H9 (cell line): ENCODE measurements around the gene PCBP1. TPM values are rescaled to one million over a fixed set of nuclear protein-coding genes. Genes with fewer than 3 reads are reported as not detected.

Experiments used
- DNase-seq: peaks from one replicate; pipeline ENCODE4 v3.0.0-alpha.2; 2017
- H2AFZ ChIP-seq: one replicate; pipeline ENCODE4 v1.6.1; 2013; ENCODE audit warnings: mild to moderate bottlenecking, low read length, control low read depth, moderate library complexity
- H2AK5ac ChIP-seq: 2 replicates; pipeline ENCODE4 v1.6.1; 2013; ENCODE audit warnings: low read length, control low read depth, mixed read lengths; ENCODE audit not compliant: insufficient read length
- H2BK120ac ChIP-seq: one replicate; pipeline ENCODE4 v1.6.1; 2013; ENCODE audit warnings: low read depth, mild to moderate bottlenecking, low read length, control low read depth, inconsistent platforms; ENCODE audit not compliant: poor library complexity, severe bottlenecking
- H2BK12ac ChIP-seq: 2 replicates; pipeline ENCODE4 v1.6.1; 2013; ENCODE audit warnings: low read length, control low read depth, mixed read lengths, low read depth; ENCODE audit not compliant: insufficient read length
- H2BK15ac ChIP-seq: 2 replicates; pipeline ENCODE4 v1.6.1; 2013; ENCODE audit warnings: low read depth, low read length, control low read depth
- H2BK20ac ChIP-seq: one replicate; pipeline ENCODE4 v1.6.1; 2013; ENCODE audit warnings: low read depth, mild to moderate bottlenecking, low read length, control low read depth, inconsistent platforms; ENCODE audit not compliant: poor library complexity, severe bottlenecking
- H2BK5ac ChIP-seq: 2 replicates; pipeline ENCODE4 v1.6.1; 2013; ENCODE audit warnings: low read length, control low read depth, mixed read lengths; ENCODE audit not compliant: insufficient read length
- H3K14ac ChIP-seq: 2 replicates; pipeline ENCODE4 v1.6.1; 2013; ENCODE audit warnings: low read length, control low read depth; ENCODE audit not compliant: insufficient read depth
- H3K18ac ChIP-seq: 2 replicates; pipeline ENCODE4 v1.6.1; 2013; ENCODE audit warnings: low read depth, mild to moderate bottlenecking, mixed read lengths, low read length, control low read depth; ENCODE audit not compliant: insufficient read length
- H3K23ac ChIP-seq: 2 replicates; pipeline ENCODE4 v1.6.1; 2013; ENCODE audit warnings: low read length, control low read depth, mixed read lengths, low read depth; ENCODE audit not compliant: insufficient read length
- H3K23me2 ChIP-seq: 2 replicates; pipeline ENCODE4 v1.6.1; 2013; ENCODE audit warnings: low read depth, mild to moderate bottlenecking, mixed read lengths, low read length, control low read depth; ENCODE audit not compliant: insufficient read length, poor library complexity, severe bottlenecking
- H3K27ac ChIP-seq: 2 replicates; pipeline ENCODE4 v1.5.1; 2013; ENCODE audit warnings: low read length, control low read depth, mixed read lengths, low read depth; ENCODE audit not compliant: insufficient read length
- H3K27me3 ChIP-seq: 2 replicates; pipeline ENCODE4 v1.6.1; 2013; ENCODE audit warnings: low read length, control low read depth, inconsistent platforms; ENCODE audit not compliant: insufficient read depth
- H3K4ac ChIP-seq: 2 replicates; pipeline ENCODE4 v1.6.1; 2013; ENCODE audit warnings: low read depth, mild to moderate bottlenecking, control low read depth, inconsistent platforms, low read length, moderate library complexity
- H3K4me1 ChIP-seq: 2 replicates; pipeline ENCODE4 v1.6.1; 2013; ENCODE audit warnings: low read length, control low read depth, inconsistent platforms; ENCODE audit not compliant: insufficient read depth
- H3K4me2 ChIP-seq: 2 replicates; pipeline ENCODE4 v1.6.1; 2013; ENCODE audit warnings: low read length, control low read depth, mixed read lengths; ENCODE audit not compliant: insufficient read length, insufficient read depth
- H3K56ac ChIP-seq: 2 replicates; pipeline ENCODE4 v1.6.1; 2013; ENCODE audit warnings: low read depth, mild to moderate bottlenecking, mixed read lengths, low read length, control low read depth; ENCODE audit not compliant: insufficient read length
- H3K79me1 ChIP-seq: 2 replicates; pipeline ENCODE4 v1.6.1; 2013; ENCODE audit warnings: low read depth, mild to moderate bottlenecking, moderate library complexity, low read length, control low read depth, inconsistent platforms; ENCODE audit not compliant: insufficient read depth, poor library complexity, severe bottlenecking
- H3K79me2 ChIP-seq: 2 replicates; pipeline ENCODE4 v1.6.1; 2013; ENCODE audit warnings: low read length, control low read depth, inconsistent platforms; ENCODE audit not compliant: insufficient read depth
- H3K9ac ChIP-seq: 2 replicates; pipeline ENCODE4 v1.6.1; 2013; ENCODE audit warnings: low read length, control low read depth, mixed read lengths; ENCODE audit not compliant: insufficient read length; ENCODE audit errors: extremely low read depth
- H3K9me3 ChIP-seq: one replicate; pipeline ENCODE4 v1.6.1; 2013; ENCODE audit warnings: low read depth, low read length, inconsistent platforms; ENCODE audit not compliant: control insufficient read depth
- H3T11ph ChIP-seq: one replicate; pipeline ENCODE4 v1.6.1; 2013; ENCODE audit warnings: mild to moderate bottlenecking, low read length, control low read depth, inconsistent platforms
- H4K20me1 ChIP-seq: one replicate; pipeline ENCODE4 v1.6.1; 2013; ENCODE audit not compliant: control insufficient read depth, insufficient read length, insufficient read depth
- H4K5ac ChIP-seq: 2 replicates; pipeline ENCODE4 v1.6.1; 2013; ENCODE audit warnings: low read depth, mild to moderate bottlenecking, mixed read lengths, low read length, control low read depth; ENCODE audit not compliant: insufficient read length
- H4K8ac ChIP-seq: replicated peaks from 2 replicates; pipeline ENCODE4 v1.6.1; 2013; ENCODE audit warnings: low read length, control low read depth, mixed read lengths, low read depth; ENCODE audit not compliant: insufficient read length
- H4K91ac ChIP-seq: 2 replicates; pipeline ENCODE4 v1.6.1; 2013; ENCODE audit warnings: low read depth, mild to moderate bottlenecking, moderate library complexity, mixed read lengths, low read length, control low read depth; ENCODE audit not compliant: insufficient read length
- H3K27ac Mint-ChIP-seq, 3 experiments: 2 replicates in 2 of 3; 3 replicates in 1 of 3; pipeline ENCODE4 v1.8.0; 2020 to 2021; ENCODE audit warnings: mixed read lengths in 3 of 3, mild to moderate bottlenecking in 1 of 3, moderate library complexity in 1 of 3
- H3K27me3 Mint-ChIP-seq: 2 replicates; pipeline ENCODE4 v1.8.0; 2021; ENCODE audit warnings: low read depth, mild to moderate bottlenecking, moderate library complexity, mixed read lengths
- H3K36me3 Mint-ChIP-seq, 3 experiments: 2 replicates in 2 of 3; 3 replicates in 1 of 3; pipeline ENCODE4 v1.8.0; 2020 to 2021; ENCODE audit warnings: low read depth in 3 of 3, mixed read lengths in 3 of 3; ENCODE audit not compliant: insufficient read depth in 1 of 3
- H3K4me1 Mint-ChIP-seq, 2 experiments: 2 replicates each; pipeline ENCODE4 v1.8.0; 2020; ENCODE audit warnings: mixed read lengths in 2 of 2
- H3K4me3 Mint-ChIP-seq, 2 experiments: 2 replicates in 1 of 2; 3 replicates in 1 of 2; pipeline ENCODE4 v1.8.0; 2020 to 2021; ENCODE audit warnings: mild to moderate bottlenecking in 2 of 2, mixed read lengths in 2 of 2, moderate library complexity in 1 of 2
- H3K9me3 Mint-ChIP-seq, 2 experiments: 2 replicates in 1 of 2; 3 replicates in 1 of 2; pipeline ENCODE4 v1.8.0; 2020; ENCODE audit warnings: mild to moderate bottlenecking in 2 of 2, mixed read lengths in 2 of 2, moderate library complexity in 1 of 2
- WGBS: extraction: QIAGEN DNeasy Blood & Tissue Kit; methylation state at CpG from one replicate; pipeline ENCODE4 v1.1.7; 2013; ENCODE audit warnings: missing lambda C conversion rate, low lambda C conversion rate, mixed read lengths; ENCODE audit not compliant: insufficient read length; ENCODE audit errors: extremely low coverage; 5-methylcytosine and 5-hydroxymethylcytosine counted together
- total RNA-seq: library from RNA; stranded (reverse); gene quantifications from 2 replicates; pipeline ENCODE4 v1.2.1, GENCODE V29; 2021
- TF ChIP-seq, protein P1 (sequence below): fragments of 200-600 bp; sonication (generic); conservative IDR thresholded peaks from 3 replicates; pipeline ENCODE4 v1.8.0; 2021; ENCODE audit warnings: antibody characterized with exemption, mild to moderate bottlenecking

PCBP1 gene
- total RNA-seq, 1 experiment from 2014 or later, result 457 TPM

DNA sequence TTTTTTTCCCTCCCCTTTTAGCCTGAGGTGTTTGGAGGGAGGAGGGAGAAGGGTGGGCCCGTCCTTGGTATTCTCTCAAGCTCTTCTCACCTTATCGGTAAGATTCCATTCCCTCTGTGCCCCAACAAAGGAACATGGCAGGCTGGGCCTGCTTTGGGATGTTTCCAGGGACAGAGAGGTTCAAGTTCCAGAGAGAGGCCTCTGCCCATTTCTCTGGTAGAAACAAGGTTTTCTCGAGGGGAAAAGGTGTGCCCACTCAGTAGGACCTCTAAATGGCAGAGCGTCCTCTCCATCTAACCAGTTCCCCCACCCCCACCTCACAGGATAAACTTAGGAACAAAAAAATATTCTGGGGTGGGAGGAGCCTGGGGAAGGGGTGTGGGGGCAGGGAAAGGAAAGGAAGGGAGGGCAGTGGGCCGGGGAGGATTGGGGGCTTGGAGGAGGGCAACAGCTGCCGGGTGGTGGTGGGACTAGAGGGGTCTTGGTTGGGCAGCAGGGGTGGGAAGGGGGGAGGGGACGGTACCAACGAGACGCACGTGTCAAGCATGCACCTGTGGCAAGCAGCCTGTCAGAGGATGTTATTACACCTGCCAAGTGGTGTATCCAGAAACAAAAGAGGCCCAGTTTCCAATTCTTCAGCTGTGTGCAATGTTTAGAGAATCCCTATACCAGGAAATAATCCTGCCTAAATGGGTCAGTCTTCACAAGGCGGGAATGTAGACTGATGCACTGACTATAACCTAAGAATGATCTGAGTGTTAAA lies 2.1 kb downstream of the PCBP1 start:
- Histone ChIP-seq H3K56ac (no peak overlapping the region), H3T11ph (no peak overlapping the region), H3K18ac (no peak overlapping the region), H3K79me1 (no peaks in the 10 kb centered on the region), H3K27me3 (no peaks in the 10 kb centered on the region), H3K4me1 (peaks cover 3% of the 10 kb centered on the region), H3K9ac (peak overlapping the region; percentile 100), H2BK15ac (no peak overlapping the region), H2BK120ac (no peak overlapping the region), H2AFZ (no peak overlapping the region), H4K5ac (peak overlapping the region; percentile 5), H3K4ac (no peak overlapping the region), H3K23ac (no peak overlapping the region), H4K91ac (no peak overlapping the region), H2BK5ac (no peak overlapping the region), H3K14ac (no peak overlapping the region), H4K8ac (no peak overlapping the region), H2BK20ac (no peak overlapping the region), H3K4me2 (peak overlapping the region; percentile 67), H4K20me1 (no peaks in the 10 kb centered on the region), H3K27ac (peak overlapping the region; percentile 69), H3K9me3 (no peaks in the 10 kb centered on the region), H2AK5ac (no peak overlapping the region), H3K79me2 (peaks cover 9% of the 10 kb centered on the region; the same call in 1 of the 2 replicates), H3K23me2 (peaks cover 24% of the 10 kb centered on the region), H2BK12ac (no peak overlapping the region)
- H3K9me3 Mint-ChIP-seq, result peaks cover 3 to 12% of the 10 kb centered on the region in 2 experiments; a peak in 4 of 5 replicates
- WGBS, result no CpG with 5 or more reads among the region's 11 CpGs
- H3K4me1 Mint-ChIP-seq, result peaks cover 30 to 32% of the 10 kb centered on the region in 2 experiments
- TF ChIP-seq, protein P1, sequence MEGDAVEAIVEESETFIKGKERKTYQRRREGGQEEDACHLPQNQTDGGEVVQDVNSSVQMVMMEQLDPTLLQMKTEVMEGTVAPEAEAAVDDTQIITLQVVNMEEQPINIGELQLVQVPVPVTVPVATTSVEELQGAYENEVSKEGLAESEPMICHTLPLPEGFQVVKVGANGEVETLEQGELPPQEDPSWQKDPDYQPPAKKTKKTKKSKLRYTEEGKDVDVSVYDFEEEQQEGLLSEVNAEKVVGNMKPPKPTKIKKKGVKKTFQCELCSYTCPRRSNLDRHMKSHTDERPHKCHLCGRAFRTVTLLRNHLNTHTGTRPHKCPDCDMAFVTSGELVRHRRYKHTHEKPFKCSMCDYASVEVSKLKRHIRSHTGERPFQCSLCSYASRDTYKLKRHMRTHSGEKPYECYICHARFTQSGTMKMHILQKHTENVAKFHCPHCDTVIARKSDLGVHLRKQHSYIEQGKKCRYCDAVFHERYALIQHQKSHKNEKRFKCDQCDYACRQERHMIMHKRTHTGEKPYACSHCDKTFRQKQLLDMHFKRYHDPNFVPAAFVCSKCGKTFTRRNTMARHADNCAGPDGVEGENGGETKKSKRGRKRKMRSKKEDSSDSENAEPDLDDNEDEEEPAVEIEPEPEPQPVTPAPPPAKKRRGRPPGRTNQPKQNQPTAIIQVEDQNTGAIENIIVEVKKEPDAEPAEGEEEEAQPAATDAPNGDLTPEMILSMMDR, result no peak
- peaks cover 19 to 24% (median 20%) of the 10 kb centered on the region in 3 experiments for H3K36me3 Mint-ChIP-seq
- peak overlapping the region; percentile 99 to 100 (median 100) for H3K27ac Mint-ChIP-seq
- peak overlapping the region; percentile 98 to 99 for H3K4me3 Mint-ChIP-seq
- peaks cover 4% of the 10 kb centered on the region for H3K27me3 Mint-ChIP-seq
- DNase-seq, result peak; percentile 73
